ENCODE measurements around the gene MOCS1. TPM values are rescaled to one million over a fixed set of nuclear protein-coding genes. Genes with fewer than 3 reads are reported as not detected.

The MOCS1 gene
- total and polyA plus RNA-seq, 9 of the 15 experiments (the other 6 are each of a cell fraction or from before 2014, with no cell fraction given): 0.69 to 12.7 (median 8.7) TPM

DNA sequence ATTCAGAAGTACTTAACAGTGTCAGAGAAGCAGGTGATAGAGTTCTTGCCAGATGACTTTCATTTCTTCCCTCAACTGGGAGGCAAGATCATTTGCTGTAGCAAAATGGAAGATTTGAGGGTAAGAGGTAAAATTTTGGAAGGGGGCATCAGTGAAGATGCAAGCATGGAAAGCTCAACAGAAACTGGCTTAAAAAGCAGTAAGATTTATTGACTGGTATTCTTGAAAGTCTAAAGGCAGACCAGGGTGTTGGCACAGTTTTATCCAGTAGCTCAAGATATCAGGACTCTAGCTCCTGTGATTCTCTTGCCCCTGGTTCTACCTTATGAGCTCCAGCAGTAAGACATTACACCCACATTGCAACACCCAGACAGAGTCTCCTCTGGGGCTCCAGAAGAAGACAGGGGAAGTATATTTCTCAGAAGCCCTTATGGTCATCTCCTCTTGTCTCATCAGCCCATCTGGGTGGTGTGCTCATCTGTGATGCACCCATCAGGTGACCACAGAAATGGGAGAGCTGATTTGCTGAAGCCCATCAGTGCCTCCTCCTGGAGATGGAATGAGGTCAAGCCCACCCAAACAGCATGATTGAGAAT is 16.0 kb upstream of the MOCS1 start (continued):
- TF ChIP-seq ZNF436 (CRISPR knock-in tag; IDR thresholded peaks at IDR 0.05) (no peak), POLR2AphosphoS5 (IDR thresholded peaks at IDR 0.05; ENCODE audit: control insufficient read depth, insufficient read depth, low read depth, low read length) (no peak), NR1H2 (CRISPR knock-in tag; IDR thresholded peaks at IDR 0.05) (no peak), ZKSCAN3 (CRISPR knock-in tag; IDR thresholded peaks at IDR 0.05) (no peak), ILF3 (IDR thresholded peaks at IDR 0.05; ENCODE audit: borderline replicate concordance) (no peak), ZNF766 (CRISPR knock-in tag; conservative IDR thresholded peaks at IDR 0.05) (peak; percentile 54; the same call in 1 of the 2 replicates), NFRKB (IDR thresholded peaks at IDR 0.05; ENCODE audit: low read depth) (peak; percentile 17; the same call in 1 of the 2 replicates), DIDO1 (tag; IDR thresholded peaks at IDR 0.05; ENCODE audit: low read depth) (no peak), KDM2B (CRISPR knock-in tag; IDR thresholded peaks at IDR 0.05) (no peak), PYGO2 (tag; IDR thresholded peaks at IDR 0.05) (no peak), TFAM (CRISPR knock-in tag; conservative IDR thresholded peaks at IDR 0.05) (no peak), SRSF1 (IDR thresholded peaks at IDR 0.05; ENCODE audit: low read depth, low read length) (no peak), MEIS2 (IDR thresholded peaks at IDR 0.05; ENCODE audit: partially characterized antibody) (no peak), ZNF23 (CRISPR knock-in tag; IDR thresholded peaks at IDR 0.05) (no peak), NCOR1 (IDR thresholded peaks at IDR 0.05) (no peak), KAT8 (IDR thresholded peaks at IDR 0.05; ENCODE audit: low read depth) (no peak), RB1 (IDR thresholded peaks at IDR 0.05; ENCODE audit: low read depth) (no peak), TEAD2 (tag; IDR thresholded peaks at IDR 0.05) (no peak), IRF2 (CRISPR knock-in tag; IDR thresholded peaks at IDR 0.05) (no peak)
- TF ChIP-seq, protein P1, sequence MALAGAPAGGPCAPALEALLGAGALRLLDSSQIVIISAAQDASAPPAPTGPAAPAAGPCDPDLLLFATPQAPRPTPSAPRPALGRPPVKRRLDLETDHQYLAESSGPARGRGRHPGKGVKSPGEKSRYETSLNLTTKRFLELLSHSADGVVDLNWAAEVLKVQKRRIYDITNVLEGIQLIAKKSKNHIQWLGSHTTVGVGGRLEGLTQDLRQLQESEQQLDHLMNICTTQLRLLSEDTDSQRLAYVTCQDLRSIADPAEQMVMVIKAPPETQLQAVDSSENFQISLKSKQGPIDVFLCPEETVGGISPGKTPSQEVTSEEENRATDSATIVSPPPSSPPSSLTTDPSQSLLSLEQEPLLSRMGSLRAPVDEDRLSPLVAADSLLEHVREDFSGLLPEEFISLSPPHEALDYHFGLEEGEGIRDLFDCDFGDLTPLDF (CRISPR knock-in tag; IDR thresholded peaks at IDR 0.05): no peak
- TF ChIP-seq, protein P2, sequence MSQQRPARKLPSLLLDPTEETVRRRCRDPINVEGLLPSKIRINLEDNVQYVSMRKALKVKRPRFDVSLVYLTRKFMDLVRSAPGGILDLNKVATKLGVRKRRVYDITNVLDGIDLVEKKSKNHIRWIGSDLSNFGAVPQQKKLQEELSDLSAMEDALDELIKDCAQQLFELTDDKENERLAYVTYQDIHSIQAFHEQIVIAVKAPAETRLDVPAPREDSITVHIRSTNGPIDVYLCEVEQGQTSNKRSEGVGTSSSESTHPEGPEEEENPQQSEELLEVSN (IDR thresholded peaks at IDR 0.05; ENCODE audit: borderline replicate concordance in 1 of 2, extremely low read depth in 1 of 2, insufficient read depth in 1 of 2, insufficient read length in 1 of 2, low read depth in 1 of 2, low read length in 1 of 2, poor library complexity in 1 of 2, severe bottlenecking in 1 of 2): no peak
- TF ChIP-seq, protein P3, sequence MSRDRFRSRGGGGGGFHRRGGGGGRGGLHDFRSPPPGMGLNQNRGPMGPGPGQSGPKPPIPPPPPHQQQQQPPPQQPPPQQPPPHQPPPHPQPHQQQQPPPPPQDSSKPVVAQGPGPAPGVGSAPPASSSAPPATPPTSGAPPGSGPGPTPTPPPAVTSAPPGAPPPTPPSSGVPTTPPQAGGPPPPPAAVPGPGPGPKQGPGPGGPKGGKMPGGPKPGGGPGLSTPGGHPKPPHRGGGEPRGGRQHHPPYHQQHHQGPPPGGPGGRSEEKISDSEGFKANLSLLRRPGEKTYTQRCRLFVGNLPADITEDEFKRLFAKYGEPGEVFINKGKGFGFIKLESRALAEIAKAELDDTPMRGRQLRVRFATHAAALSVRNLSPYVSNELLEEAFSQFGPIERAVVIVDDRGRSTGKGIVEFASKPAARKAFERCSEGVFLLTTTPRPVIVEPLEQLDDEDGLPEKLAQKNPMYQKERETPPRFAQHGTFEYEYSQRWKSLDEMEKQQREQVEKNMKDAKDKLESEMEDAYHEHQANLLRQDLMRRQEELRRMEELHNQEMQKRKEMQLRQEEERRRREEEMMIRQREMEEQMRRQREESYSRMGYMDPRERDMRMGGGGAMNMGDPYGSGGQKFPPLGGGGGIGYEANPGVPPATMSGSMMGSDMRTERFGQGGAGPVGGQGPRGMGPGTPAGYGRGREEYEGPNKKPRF (IDR thresholded peaks at IDR 0.05; ENCODE audit: low read depth, low read length): no peak
- TF ChIP-seq, protein P4, sequence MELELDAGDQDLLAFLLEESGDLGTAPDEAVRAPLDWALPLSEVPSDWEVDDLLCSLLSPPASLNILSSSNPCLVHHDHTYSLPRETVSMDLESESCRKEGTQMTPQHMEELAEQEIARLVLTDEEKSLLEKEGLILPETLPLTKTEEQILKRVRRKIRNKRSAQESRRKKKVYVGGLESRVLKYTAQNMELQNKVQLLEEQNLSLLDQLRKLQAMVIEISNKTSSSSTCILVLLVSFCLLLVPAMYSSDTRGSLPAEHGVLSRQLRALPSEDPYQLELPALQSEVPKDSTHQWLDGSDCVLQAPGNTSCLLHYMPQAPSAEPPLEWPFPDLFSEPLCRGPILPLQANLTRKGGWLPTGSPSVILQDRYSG (tag; conservative IDR thresholded peaks at IDR 0.05; ENCODE audit: low read depth): peak; percentile 38; the same call in 1 of the 2 replicates
